Hepatocyte (in vitro differentiated cells): ENCODE data around the gene FBXL17.

Experiments used
- EZH2 ChIP-seq: fragments of 200-600 bp; sonication (generic); IDR thresholded peaks from 2 replicates; pipeline ENCODE4 v1.6.1; 2016; ENCODE audit warnings: antibody characterized with exemption, mild to moderate bottlenecking, borderline replicate concordance
- TF ChIP-seq, protein P1 (sequence below): fragments of 200-600 bp; sonication (generic); IDR thresholded peaks from 2 replicates; pipeline ENCODE4 v1.5.1; 2016; ENCODE audit warnings: antibody characterized with exemption, mild to moderate bottlenecking; ENCODE audit not compliant: poor library complexity

DNA sequence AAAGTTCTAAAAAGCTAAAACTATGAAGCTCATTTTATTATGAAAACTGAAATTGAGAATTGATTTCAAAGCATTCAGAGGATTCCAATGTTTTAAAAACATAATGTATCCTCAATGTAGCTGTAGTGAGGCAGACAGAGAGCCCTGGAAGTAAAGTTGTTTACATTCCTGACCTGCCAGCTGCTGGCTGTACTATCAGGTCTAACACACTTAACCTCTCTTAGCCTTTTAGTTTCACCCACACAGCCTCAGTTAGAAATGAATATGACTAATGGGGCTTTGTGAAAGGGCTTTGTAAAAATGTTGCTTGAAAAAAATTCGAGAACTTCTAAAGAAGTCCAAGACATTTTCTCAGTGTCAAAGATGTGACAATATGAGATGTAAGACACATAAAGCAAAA, 122.6 kb downstream of the FBXL17 start:
- TF ChIP-seq, protein P1, sequence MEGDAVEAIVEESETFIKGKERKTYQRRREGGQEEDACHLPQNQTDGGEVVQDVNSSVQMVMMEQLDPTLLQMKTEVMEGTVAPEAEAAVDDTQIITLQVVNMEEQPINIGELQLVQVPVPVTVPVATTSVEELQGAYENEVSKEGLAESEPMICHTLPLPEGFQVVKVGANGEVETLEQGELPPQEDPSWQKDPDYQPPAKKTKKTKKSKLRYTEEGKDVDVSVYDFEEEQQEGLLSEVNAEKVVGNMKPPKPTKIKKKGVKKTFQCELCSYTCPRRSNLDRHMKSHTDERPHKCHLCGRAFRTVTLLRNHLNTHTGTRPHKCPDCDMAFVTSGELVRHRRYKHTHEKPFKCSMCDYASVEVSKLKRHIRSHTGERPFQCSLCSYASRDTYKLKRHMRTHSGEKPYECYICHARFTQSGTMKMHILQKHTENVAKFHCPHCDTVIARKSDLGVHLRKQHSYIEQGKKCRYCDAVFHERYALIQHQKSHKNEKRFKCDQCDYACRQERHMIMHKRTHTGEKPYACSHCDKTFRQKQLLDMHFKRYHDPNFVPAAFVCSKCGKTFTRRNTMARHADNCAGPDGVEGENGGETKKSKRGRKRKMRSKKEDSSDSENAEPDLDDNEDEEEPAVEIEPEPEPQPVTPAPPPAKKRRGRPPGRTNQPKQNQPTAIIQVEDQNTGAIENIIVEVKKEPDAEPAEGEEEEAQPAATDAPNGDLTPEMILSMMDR = no peak
- TF ChIP-seq EZH2 = no peak
